HepG2 (cell line): ENCODE data around the gene NCOA4. TPM values are rescaled to one million over a fixed set of nuclear protein-coding genes. Genes with fewer than 3 reads are reported as not detected.

Experiments
- GFI1 ChIP-seq: sonication (generic); formaldehyde crosslinking; IDR thresholded peaks from 2 replicates; pipeline ENCODE4 v1.5.0; 2020; ENCODE audit warnings: missing genetic modification reagents, mild to moderate bottlenecking, borderline replicate concordance
- HDAC2 ChIP-seq: sonication (generic); formaldehyde crosslinking; IDR thresholded peaks from 2 replicates; pipeline ENCODE4 v1.4.0; 2020; ENCODE audit warnings: missing genetic modification reagents
- HOXA5 ChIP-seq: sonication (generic); formaldehyde crosslinking; IDR thresholded peaks from 2 replicates; pipeline ENCODE4 v1.4.0; 2020; ENCODE audit warnings: missing genetic modification reagents
- KLF16 ChIP-seq, 2 experiments: sonication (generic) in 1 of 2; formaldehyde crosslinking in 1 of 2; IDR thresholded peaks; 2 replicates each; pipeline versions ENCODE4 v1.6.1 to v1.8.0; 2016 to 2023; ENCODE audit warnings: missing genetic modification reagents in 2 of 2, missing compliant biosample characterization in 1 of 2
- MXI1 ChIP-seq: IDR thresholded peaks from 3 replicates; pipeline ENCODE4 v1.6.1; 2012; ENCODE audit warnings: low read depth, low read length, inconsistent platforms, borderline replicate concordance
- NFE2L1 ChIP-seq: sonication (generic); formaldehyde crosslinking; IDR thresholded peaks from 2 replicates; pipeline ENCODE4 v1.4.0; 2020; ENCODE audit warnings: missing genetic modification reagents, mild to moderate bottlenecking, borderline replicate concordance
- NFYC ChIP-seq: IDR thresholded peaks from 2 replicates; pipeline ENCODE4 v1.6.1; 2016; ENCODE audit warnings: missing genetic modification reagents, missing compliant biosample characterization
- RBM22 ChIP-seq: fragments of 200-400 bp; formaldehyde crosslinking; optimal IDR thresholded peaks from 2 replicates; pipeline ENCODE3; 2017; ENCODE audit warnings: mild to moderate bottlenecking, low read length, moderate library complexity
- TARDBP ChIP-seq: sonication (generic); formaldehyde crosslinking; IDR thresholded peaks from 2 replicates; pipeline ENCODE4 v1.8.0; 2022; ENCODE audit warnings: mild to moderate bottlenecking, missing genetic modification reagents
- THYN1 ChIP-seq: sonication (generic); formaldehyde crosslinking; IDR thresholded peaks from 2 replicates; pipeline ENCODE4 v1.8.1; 2023; ENCODE audit warnings: low read depth, mild to moderate bottlenecking, moderate library complexity, missing genetic modification reagents, borderline replicate concordance
- ZFX ChIP-seq: sonication (generic); formaldehyde crosslinking; IDR thresholded peaks from 2 replicates; pipeline ENCODE4 v1.4.0; 2020; ENCODE audit warnings: mild to moderate bottlenecking, low read depth, missing genetic modification reagents, moderate library complexity
- ZKSCAN8 ChIP-seq: IDR thresholded peaks from 2 replicates; pipeline ENCODE4 v1.6.1; 2016; ENCODE audit warnings: borderline replicate concordance, missing genetic modification reagents, missing compliant biosample characterization
- ZNF331 ChIP-seq: sonication (generic); formaldehyde crosslinking; IDR thresholded peaks from 2 replicates; pipeline ENCODE4 v1.4.0; 2020; ENCODE audit warnings: missing genetic modification reagents
- ZNF468 ChIP-seq: sonication (generic); formaldehyde crosslinking; IDR thresholded peaks from 2 replicates; pipeline ENCODE4 v1.8.0; 2022; ENCODE audit warnings: mild to moderate bottlenecking, moderate library complexity, missing genetic modification reagents
- ZNF547 ChIP-seq: sonication (generic); formaldehyde crosslinking; IDR thresholded peaks from 2 replicates; pipeline ENCODE4 v1.5.1; 2020; ENCODE audit warnings: mild to moderate bottlenecking, missing genetic modification reagents
- ZNF572 ChIP-seq: sonication (generic); formaldehyde crosslinking; IDR thresholded peaks from 2 replicates; pipeline ENCODE4 v1.5.1; 2020; ENCODE audit warnings: mild to moderate bottlenecking, missing genetic modification reagents
- ZNF619 ChIP-seq: sonication (generic); formaldehyde crosslinking; IDR thresholded peaks from 2 replicates; pipeline ENCODE4 v1.4.0; 2020; ENCODE audit warnings: mild to moderate bottlenecking, missing genetic modification reagents
- ZNF7 ChIP-seq: IDR thresholded peaks from 2 replicates; pipeline ENCODE4 v1.6.1; 2016; ENCODE audit warnings: missing biosample characterization, missing genetic modification reagents
- polyA plus RNA-seq, 8 experiments: library from polyadenylated mRNA; depleted of rRNA in 3 of 8; stranded (reverse) in 7 of 8; unstranded in 1 of 8; fragments of >200 nt; fragmentation: Illumina TruSeq in 4 of 8; extraction: Trizol in 4 of 8; gene quantifications; 2 replicates each; pipeline versions ENCODE4 v1.2.1 to v1.2.3, GENCODE V29; 2011 to 2016; ENCODE audit warnings: low read depth in 4 of 8, missing spikeins in 1 of 8, mixed read lengths in 1 of 8; ENCODE audit not compliant: insufficient read depth in 1 of 8
- total RNA-seq, 5 experiments: library from RNA; depleted of rRNA; stranded (reverse); fragments of >200 nt; fragmentation: Illumina TruSeq; extraction: Trizol; gene quantifications; 2 replicates each; pipeline ENCODE4 v1.2.3, GENCODE V29; 2016; ENCODE audit warnings: low read depth in 1 of 5
- TF ChIP-seq, protein P1 (sequence below): sonication (generic); formaldehyde crosslinking; conservative IDR thresholded peaks from 2 replicates; pipeline ENCODE4 v1.4.0; 2020; ENCODE audit warnings: missing genetic modification reagents
- TF ChIP-seq, protein P2 (sequence below): IDR thresholded peaks from 2 replicates; pipeline ENCODE4 v1.6.1; 2016; ENCODE audit warnings: low read depth, borderline replicate concordance
- TF ChIP-seq, protein P3 (sequence below): sonication (generic); formaldehyde crosslinking; IDR thresholded peaks from 2 replicates; pipeline ENCODE4 v1.5.0; 2020; ENCODE audit warnings: mild to moderate bottlenecking, missing genetic modification reagents, borderline replicate concordance

NCOA4 gene
- total and polyA plus RNA-seq, 2 of the 13 experiments (the other 11 are each of a cell fraction or from before 2014, with no cell fraction given), result 306 to 400 TPM

DNA sequence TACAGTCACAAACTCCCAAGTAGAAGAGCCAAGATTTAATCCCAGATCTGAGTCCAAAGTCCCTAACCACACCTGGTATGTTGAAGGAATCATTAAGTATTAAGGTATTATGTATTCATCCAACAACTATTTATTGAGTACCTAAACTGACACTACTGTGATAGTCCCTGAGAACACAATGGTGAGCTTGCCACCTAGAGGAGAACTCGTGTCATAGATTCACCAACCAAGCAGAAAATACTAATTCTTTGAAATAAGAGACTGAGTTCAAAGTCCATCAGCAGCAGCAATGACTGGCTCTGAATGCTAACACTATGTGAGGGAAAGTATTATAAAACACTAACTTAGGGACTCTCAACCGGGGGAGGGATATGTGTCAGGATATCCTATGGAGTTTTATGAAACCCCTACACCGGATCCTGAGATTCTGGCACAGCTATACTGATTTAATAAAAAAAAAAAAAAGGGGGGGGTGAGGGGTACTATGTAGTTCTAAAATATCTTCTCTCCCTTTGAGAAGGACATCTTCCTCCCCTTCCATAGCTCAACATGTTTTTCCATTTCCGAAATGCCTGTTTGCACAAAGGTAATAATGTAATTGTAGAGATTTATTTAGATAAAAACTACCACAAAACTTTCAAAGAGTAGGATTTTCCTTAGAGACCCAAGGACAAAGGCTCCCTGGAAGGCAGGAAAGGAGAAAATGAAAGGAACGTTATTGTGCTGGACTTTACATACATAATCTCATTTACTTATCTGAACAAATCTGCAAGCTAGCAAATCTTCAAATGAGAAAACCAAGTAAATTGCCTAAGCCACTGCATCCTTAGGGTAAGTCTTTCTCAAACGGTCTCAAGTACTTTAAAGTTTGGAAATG is 1.6 kb downstream of the NCOA4 start (continued):
- TF ChIP-seq, protein P1, sequence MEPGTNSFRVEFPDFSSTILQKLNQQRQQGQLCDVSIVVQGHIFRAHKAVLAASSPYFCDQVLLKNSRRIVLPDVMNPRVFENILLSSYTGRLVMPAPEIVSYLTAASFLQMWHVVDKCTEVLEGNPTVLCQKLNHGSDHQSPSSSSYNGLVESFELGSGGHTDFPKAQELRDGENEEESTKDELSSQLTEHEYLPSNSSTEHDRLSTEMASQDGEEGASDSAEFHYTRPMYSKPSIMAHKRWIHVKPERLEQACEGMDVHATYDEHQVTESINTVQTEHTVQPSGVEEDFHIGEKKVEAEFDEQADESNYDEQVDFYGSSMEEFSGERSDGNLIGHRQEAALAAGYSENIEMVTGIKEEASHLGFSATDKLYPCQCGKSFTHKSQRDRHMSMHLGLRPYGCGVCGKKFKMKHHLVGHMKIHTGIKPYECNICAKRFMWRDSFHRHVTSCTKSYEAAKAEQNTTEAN, result 0 out of 2 replicates have a peak, but pooled peaks have one; percentile 13
- TF ChIP-seq, protein P2, sequence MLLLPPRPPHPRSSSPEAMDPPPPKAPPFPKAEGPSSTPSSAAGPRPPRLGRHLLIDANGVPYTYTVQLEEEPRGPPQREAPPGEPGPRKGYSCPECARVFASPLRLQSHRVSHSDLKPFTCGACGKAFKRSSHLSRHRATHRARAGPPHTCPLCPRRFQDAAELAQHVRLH, result no peak
- TF ChIP-seq ZNF619 (CRISPR knock-in tag) (no peak), RBM22 (peak; percentile 92), ZKSCAN8 (CRISPR knock-in tag) (no peak), ZNF547 (no peak), ZNF331 (peak; percentile 68; the same call in 1 of the 2 replicates), ZFX (CRISPR knock-in tag) (no peak), HOXA5 (CRISPR knock-in tag) (no peak; the same call in 1 of the 2 replicates), GFI1 (peak; percentile 42), ZNF468 (no peak), ZNF7 (CRISPR knock-in tag) (no peak), NFE2L1 (CRISPR knock-in tag) (no peak), HDAC2 (CRISPR knock-in tag) (peak; percentile 59), NFYC (CRISPR knock-in tag) (no peak), KLF16 (CRISPR knock-in tag; IDR thresholded peaks at IDR 0.05) (peak in 1 of 2 experiments; percentile 83; a peak in 2 of 4 replicates), MXI1 (peak; percentile 37; the same call in 1 of the 3 replicates), THYN1 (no peak), TARDBP (peak; percentile 53; the same call in 1 of the 2 replicates), ZNF572 (CRISPR knock-in tag) (no peak)
- TF ChIP-seq, protein P3, sequence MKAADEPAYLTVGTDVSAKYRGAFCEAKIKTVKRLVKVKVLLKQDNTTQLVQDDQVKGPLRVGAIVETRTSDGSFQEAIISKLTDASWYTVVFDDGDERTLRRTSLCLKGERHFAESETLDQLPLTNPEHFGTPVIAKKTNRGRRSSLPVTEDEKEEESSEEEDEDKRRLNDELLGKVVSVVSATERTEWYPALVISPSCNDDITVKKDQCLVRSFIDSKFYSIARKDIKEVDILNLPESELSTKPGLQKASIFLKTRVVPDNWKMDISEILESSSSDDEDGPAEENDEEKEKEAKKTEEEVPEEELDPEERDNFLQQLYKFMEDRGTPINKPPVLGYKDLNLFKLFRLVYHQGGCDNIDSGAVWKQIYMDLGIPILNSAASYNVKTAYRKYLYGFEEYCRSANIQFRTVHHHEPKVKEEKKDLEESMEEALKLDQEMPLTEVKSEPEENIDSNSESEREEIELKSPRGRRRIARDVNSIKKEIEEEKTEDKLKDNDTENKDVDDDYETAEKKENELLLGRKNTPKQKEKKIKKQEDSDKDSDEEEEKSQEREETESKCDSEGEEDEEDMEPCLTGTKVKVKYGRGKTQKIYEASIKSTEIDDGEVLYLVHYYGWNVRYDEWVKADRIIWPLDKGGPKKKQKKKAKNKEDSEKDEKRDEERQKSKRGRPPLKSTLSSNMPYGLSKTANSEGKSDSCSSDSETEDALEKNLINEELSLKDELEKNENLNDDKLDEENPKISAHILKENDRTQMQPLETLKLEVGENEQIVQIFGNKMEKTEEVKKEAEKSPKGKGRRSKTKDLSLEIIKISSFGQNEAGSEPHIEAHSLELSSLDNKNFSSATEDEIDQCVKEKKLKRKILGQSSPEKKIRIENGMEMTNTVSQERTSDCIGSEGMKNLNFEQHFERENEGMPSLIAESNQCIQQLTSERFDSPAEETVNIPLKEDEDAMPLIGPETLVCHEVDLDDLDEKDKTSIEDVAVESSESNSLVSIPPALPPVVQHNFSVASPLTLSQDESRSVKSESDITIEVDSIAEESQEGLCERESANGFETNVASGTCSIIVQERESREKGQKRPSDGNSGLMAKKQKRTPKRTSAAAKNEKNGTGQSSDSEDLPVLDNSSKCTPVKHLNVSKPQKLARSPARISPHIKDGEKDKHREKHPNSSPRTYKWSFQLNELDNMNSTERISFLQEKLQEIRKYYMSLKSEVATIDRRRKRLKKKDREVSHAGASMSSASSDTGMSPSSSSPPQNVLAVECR, result peak; percentile 51; the same call in 1 of the 2 replicates
